ENCODE measurements around the gene SLC3A2.
"Not testable (repeated sequence)": the region's sequence is repeated elsewhere in the genome, so short reads cannot be mapped to it uniquely, and the experiment has no call there.

The SLC3A2 gene

GRCh38 chr11:62930666-62931065, 50.0 kb downstream of the SLC3A2 start:
- DNase-seq (ENCODE audit: low read depth in 2 of 2) = no peak

- no peak for DNase-seq (ENCODE audit: low read depth in 2 of 2)
Observed at GRCh38 chr11:62931499-62932278, 51.0 kb downstream of the SLC3A2 start.

- no peak for DNase-seq (ENCODE audit: low read depth in 2 of 2)
Observed at GRCh38 chr11:62933285-62933684, 52.6 kb downstream of the SLC3A2 start.

- DNase-seq (ENCODE audit: low read depth in 2 of 2) = no peak
Observed at GRCh38 chr11:62933750-62934495, 53.2 kb downstream of the SLC3A2 start.

GRCh38 chr11:62934496-62934785, 53.7 kb downstream of the SLC3A2 start:
- DNase-seq (ENCODE audit: low read depth in 2 of 2) = no peak

- DNase-seq (ENCODE audit: low read depth in 2 of 2) = not testable (repeated sequence)
Observed at GRCh38 chr11:62937528-62937927, 56.8 kb downstream of the SLC3A2 start.
